Stimulated activated CD4-positive, alpha-beta T cell treated with anti-CD3 and anti-CD28 coated beads, Interleukin-1b, Interleukin-23, amount 100 ng/mL, for 1 hour (primary cell): ENCODE data around the gene FBXL22.

Experiments used
- DNase-seq, 2 donors: peaks; one replicate each; pipeline ENCODE4 v3.0.0-alpha.2; 2020; ENCODE audit warnings: low read depth in 2 of 2

The FBXL22 gene, protein sequence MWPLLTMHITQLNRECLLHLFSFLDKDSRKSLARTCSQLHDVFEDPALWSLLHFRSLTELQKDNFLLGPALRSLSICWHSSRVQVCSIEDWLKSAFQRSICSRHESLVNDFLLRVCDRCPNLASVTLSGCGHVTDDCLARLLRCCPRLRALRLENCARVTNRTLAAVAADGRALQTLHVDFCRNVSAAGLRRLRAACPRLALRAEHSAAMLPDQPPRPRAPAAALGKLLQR

DNA sequence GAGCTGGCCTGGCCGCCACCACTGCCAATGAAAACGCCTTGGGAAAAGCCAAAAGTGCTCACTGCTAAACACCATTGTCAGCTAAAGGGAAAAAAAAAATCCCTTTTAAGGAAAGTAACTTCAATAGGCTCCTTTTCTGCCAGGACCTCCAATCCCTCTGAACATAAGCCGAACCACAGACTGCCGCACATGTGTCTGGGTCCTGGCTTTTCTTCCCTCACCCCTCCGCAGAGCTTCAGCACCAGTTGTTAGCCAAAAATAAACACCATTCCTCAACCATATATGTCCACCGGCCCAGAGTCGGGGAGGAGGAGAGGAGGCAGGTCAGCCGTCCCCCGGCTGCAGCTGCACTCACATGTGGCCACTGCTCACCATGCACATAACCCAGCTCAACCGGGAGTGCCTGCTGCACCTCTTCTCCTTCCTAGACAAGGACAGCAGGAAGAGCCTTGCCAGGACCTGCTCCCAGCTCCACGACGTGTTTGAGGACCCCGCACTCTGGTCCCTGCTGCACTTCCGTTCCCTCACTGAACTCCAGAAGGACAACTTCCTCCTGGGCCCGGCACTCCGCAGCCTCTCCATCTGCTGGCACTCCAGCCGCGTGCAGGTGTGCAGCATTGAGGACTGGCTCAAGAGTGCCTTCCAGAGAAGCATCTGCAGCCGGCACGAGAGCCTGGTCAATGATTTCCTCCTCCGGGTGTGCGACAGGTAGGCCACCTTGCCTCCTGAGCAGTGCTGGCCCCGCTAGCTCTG, at the start of gene FBXL22:
TSS of gene FBXL22 (plus strand) at position 350 of the 753 bp plus-strand sequence. CDS start at position 356, 6 bp downstream.
- DNase-seq = no peak

DNA sequence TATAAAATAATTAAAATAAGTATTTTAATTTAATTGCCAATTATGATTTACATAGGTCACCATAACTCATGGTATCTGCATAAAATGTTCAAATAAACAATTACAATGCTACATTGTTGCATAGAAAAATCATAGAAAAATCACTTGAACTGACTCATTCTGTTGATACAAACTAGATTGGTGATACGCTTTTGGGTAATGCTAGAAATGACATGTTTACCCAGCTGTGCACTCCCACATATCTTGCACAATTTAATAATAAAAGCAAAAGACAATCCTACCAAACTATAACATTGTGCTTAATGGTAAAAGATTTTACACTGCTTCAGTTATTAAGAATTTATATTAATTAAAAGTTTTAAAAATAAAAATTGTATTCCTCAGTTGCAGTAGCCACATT, 45.8 kb upstream of the FBXL22 start:
- no peak for DNase-seq

DNA sequence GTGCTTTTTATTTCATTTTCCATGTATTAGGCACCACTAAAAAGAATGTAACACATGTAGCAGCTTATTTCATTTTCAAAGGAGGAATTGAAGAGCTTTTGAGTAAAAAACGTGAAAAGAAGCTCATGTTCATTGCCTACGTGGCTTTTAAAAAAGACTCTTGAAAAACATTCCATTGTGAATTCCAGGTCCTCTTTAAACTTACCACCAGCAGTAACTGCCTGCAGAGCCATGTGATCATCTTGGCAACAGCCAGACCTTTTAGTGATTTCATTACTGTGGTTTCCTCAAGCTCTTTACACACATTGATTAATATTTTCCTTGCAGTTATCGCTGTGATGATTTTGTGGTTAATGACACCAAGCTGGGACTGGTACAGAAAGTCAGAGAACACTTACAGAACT, 43.8 kb upstream of the FBXL22 start:
- no peak for DNase-seq

DNA sequence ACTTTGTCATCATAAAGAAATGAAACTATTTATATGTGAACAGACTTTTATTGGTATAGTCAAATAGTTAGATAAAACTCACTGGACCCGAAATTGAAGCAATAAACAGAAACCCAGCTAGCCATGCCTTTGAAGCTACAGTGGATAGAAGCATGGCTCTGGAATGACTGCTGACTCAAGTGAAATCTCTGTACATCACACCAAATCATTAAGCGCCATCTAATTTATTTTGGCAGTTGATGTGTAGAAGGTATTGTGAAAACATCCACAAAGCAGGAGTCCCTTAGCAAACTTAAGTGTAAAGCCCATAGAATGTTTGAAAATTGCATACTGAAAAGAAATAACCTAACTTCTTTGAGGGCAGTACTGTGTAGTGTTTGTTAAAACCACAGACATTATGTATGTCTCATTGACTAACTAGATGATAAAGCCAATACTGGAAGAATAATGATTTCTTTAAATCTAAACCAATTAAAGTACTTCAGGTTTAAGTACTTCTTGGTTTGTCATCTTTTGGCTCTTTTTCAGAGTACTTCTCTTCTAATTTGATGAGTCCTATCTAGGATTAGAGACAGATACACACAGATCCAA, 42.8 kb upstream of the FBXL22 start:
- DNase-seq = no peak

DNA sequence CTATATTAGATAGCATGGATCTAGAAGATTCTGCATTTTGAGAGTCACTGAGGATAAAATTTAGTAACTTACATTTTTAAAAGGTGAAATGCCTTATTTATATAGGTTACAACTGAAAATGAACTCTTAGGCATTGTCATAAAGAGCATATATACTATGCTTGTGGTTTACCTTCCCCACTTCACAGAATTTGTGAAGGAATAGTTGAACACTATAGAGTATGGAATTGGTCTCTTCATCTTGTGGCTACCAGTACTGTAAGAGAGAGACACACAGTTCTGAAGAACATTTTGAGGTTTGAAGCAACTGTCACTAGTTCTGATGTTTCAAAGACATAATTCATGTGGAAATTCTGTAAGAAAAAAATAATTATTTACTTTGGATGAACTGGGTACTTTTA, 41.7 kb upstream of the FBXL22 start:
- DNase-seq = no peak

DNA sequence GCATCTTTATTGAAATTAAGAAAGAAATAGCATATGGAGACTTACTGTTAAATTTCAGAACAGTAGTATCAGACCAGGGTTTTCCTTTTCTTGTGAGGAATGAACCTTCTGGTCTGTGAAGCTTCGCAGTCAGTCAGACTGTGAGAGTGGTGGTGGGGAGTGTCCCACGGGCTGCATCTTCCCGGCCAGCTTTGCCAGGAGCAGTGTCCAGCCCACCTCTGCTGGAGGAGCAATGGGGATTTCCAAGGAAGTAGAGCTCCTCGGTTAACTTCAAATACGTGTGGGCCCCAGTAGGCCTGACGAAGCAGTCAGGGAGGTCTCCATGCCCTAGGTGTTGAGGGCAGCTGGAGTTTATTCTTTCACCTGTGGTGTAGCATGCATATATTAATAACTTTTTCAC, 40.9 kb upstream of the FBXL22 start:
- no peak for DNase-seq

DNA sequence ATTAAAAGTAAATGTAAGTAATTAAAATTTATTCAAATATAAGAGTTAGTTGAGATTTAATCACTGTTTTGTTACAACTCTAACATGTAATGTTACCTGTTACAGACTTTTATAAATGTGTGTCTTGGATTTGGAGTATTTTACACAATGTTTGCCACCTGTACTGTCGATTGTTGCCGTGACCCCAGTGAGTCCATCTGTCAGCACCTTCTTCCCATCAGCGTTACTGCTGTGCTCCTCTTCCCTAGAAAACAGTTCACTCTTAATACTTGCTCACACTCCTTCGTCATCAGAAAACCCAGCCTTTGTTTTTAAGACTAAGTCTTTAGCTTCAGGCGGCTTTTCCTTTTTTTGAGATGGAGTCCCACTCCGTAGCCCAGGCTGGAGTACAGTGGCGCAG, 40.5 kb upstream of the FBXL22 start:
- DNase-seq = no peak

DNA sequence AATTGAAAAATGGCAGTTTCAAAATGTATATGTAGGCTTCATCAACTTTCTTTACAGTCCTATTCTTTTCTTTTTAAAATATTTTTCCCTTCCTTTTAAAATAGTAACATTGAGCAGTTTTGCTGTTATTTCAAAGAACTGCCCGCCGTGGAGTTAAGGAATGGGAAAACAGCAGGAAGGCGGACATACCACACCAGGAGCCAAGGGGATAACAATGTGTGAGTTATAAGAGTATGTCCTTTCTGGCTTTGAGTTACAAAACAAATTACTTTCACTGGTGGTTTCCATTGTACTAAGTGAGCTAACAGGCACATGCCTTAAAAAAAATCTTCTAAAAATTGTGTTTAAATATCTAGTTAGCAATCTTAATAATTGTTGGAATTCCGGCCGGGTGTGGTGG, 37.4 kb upstream of the FBXL22 start:
- no peak for DNase-seq

DNA sequence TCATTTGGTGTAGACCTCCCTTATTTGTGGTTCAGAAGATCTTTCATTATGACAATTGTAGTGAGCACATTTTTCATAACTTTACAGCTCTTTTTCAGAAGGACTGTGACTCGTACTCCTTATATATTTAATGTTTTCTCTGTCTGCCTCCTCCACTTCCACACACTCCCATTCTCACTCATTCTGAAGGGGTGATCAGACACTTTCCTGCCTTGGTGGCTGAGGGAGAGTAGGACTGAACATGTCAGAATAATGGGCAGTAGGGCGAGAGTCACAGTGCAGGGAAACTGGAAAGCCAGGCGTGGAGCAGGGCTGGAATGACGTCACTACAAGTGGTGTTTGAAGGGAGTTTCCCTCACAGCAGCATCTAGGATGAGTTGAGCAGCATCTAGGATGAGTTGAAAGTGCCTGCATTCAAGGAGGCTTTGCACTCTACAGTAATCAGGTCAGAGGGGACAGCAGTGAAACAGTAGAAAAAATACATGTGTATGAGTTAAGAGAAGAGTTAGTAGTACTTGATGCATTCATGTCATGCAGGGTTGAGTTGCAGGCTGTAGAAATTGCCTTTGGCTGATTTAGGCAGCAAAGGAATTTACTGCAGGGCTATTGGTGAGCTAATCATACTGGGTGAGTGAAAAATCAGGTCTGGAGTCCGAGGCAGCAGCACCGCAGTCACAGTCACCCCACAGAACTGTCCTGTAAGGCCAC, 36.3 kb upstream of the FBXL22 start:
- DNase-seq = peak in 1 of 2 donors; percentile 2

DNA sequence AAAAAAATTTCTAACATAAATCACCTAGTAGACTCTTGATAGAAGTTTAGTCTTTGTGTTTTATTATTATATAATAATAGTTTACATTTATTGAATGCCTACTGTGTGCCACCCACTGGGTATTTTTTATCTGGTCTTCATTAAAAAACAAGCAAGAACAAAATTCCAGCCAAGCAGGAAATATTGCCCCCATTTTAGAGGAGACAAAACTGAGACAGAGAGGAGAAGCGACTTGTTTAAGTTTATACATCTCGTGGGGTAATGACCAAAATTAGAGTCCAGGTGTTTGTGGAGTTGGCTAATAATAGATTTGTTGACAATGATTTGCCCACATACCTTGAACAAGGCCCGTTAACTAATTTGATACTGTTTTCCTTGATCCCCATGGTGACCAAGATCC, 33.1 kb upstream of the FBXL22 start:
- DNase-seq = no peak

DNA sequence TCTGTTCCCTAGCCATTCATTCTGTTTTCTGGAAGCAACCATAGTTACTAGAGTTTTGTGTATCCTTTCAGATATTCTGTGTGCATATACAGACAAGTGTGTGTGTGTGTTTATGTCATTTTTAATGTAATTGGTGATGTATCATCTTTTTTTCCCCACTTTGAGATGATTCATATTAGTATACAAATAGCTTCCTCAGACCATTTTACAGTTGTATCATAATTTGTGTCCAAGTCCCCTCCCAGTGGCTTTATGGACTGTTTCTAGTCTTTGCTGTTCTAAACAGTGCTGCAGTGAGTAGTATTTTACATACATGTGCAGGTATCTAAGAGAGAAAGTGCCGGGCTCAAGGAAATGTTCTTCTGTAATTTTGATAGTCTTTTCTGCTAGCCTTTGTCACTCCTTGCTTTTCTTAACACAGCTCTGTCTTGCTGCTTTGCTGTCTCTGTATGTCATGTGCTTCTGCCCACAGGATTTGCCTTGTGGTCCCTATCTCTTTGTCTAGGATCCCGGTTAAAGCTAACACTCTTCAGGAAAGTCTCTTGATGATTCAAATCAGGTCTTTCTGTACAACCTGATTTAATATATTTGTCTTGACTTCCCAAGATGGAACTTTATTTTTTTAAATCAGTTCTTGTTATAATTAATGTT, 31.5 kb upstream of the FBXL22 start:
- DNase-seq = no peak

DNA sequence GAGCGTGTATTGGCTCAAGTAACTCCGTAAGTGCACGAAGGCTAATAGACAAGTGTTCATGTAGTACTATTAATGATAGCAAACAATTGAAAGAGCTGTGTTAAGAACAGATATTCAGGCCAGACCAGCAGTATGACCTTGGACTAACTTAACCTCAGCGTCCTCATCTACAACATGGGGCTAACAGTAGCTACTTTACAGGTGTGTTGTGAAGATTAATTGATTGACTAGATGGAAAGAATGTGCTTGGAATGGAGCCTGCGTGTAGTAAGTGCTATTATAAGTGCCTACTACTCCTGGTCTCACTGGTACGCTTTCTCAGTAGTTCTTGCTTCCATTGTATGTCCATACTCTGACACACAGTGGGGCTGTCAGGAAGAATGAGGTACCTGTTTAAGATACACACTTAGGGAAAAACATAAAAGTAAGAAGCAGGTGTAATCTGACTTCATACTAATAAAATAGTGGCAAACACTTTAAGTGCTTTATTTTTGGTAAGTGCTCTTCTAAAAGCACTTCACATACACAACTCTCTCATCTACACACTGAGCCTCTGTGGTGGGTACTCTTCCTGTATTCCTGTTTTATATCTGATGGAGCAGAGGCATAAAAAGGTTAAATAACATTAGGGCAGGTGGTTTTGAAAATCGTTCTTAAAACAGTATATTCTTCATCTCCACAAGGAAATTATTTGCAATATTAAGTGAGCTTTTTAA, 24.3 kb upstream of the FBXL22 start:
- no peak for DNase-seq

DNA sequence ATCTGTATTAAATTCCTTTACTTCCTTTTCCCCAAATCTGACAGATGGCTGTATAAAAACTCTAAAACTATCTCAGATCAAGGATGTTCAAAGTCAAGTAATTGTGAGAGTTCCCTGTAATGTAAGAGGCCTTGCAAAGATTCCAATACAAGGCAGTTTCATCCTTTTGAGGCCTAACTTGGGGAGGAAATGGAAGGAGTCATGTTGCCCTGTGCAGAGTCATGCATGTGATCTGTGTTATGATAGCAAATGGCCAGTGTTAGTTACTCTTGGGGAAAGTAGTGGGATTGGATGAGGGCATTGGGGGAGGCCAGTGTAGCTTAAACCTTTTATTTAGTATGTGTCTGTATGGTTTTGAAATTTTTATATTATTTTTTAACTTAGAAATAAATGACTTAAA, 23.7 kb upstream of the FBXL22 start:
- no peak for DNase-seq

DNA sequence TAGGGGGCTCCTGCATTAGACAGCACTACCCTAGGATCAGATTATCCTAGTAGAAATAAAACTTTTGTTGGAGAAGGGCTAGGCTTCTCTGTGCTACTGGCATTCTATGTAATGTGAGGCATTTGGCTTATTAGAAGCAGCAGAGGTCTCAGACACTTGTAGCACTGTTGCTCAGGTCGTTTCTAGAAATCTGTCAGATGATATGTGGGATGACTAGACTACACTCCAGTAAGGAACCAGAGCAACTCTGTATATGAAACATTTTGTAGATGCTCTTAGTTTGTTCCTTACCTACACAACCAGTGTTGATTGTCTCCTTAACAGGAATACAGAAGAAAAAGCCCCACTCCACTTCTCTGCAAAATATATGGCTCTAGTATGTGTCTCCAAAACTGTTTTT, 21.9 kb upstream of the FBXL22 start:
- DNase-seq = no peak

DNA sequence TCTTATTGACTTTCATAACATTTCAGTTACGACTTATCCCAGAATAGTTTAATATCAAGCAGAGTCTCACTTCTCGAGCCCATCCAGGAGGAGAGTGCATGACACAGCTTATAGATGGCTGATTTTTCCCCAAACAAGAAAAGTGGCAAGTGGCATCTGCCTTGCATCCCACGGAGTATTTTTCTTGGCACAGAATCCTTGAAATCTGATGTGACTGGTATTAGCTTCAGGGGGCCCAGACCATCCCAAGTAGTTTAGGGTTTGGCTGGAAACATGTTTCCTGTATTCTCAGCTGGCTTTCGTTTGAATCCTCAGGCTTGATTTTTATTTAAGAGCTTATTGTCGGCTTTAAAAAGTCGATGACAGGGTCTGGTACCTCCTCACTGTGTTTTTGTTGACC, 20.7 kb upstream of the FBXL22 start:
- DNase-seq = no peak

DNA sequence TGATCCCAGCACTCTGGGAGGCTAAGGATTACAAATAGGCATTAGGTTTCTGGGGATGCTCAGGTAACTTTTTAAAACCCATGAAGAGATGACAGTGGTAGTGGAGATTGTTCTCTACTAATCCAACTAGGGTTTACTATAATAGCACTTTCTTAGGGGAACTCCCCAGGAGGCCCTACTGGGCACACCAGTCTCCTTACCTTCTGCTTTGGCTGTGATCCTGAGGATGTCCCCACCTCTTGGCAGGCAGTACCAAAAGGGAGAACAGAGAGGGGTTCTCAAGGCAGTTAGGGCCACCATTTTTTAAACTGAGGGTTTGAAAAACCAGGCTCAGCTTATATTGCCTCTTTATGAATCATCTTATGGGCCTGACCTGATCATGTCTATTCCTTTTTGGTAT, 15.0 kb upstream of the FBXL22 start:
- no peak for DNase-seq

DNA sequence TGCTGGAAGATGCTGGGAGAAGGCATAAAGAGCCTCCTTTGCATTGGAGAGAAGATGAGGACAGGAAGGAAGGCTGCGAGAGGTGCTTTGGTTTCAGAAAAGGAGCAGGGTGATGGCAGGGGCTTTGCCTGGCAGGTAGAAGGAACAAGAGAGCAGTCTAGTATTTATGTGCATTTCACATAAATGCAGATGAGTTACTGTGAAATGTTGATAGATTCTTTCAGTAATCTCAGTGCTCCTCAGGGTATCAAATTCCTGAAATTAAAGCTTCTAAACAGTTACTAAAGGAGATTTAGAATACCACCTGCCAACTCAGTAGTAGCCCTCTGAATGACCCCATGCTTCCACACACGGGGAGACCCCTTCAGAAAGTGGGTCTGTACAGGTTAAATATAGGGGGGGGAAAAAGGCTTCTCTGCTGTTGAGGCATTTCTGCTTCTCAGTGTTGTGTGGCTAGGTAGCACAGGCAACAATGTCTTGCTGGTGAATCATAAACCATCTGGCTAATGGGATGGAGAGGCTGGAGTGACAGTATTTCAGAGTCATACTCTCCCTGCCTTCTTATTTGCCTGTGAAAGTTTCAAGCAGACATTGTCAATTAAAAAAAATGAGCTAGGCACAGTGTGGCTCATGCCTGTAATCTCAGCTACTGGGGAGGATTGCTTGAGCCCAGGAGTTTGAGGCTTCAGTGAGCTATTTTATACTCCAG, 14.3 kb upstream of the FBXL22 start:
- DNase-seq = no peak

DNA sequence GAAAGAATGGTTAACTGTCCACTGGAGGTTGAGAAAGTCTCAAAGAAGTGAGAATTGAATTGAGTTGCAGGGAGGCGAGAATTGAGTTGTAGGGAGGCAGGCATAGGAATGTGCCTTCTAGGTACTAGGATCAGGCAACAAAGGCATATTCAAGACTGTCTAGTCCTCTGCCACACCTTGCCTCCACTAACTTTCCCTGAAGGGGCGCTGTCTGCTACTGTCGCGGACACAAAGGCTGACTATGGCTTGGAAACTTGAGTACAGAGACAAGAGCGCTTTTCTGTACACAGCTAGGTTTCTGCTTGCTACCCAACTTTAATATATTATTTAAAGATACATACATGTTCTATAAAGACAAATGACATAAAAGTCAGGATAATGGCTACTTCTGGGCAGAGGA, 10.4 kb upstream of the FBXL22 start:
- DNase-seq = no peak

DNA sequence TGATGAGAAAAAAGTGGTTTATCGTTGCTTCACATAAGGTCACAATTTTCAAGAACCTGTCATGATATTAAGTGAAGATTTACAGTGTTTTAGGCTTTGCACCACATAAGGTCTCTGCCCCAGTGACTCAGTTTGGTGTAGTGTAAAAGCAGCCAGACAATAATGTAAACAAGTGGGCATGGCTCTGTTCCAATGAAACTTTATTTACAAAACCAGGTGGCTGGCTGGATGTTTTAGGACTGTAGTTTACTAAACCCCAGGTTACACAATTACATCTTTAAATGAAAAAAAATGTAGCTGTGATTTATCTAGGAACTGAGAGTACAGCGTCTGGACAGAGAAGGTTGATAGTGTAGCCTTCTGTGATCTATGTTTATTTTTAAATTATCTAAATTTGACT, 9.7 kb upstream of the FBXL22 start:
- DNase-seq = no peak

DNA sequence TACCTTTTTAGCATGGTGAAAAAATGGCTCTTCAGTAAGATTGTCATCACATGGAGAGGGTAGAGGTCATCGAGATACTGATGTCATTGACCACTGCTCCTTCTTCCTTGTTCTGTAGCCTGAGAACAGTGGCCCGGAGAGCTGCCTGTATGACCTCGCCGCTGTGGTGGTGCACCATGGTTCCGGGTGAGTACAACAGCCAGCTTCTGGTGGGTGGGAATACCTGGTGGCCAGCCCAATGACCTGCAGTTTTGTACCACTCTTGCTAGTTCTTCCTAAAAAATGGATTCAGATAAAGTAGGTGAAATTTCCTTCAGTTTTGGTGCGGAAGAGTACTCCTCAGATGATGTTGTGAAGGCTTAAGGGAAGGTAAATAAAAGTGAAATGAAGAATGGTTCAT, 8.4 kb upstream of the FBXL22 start:
- no peak for DNase-seq
